GM06990 (cell line): Measurements from ENCODE around the gene COMMD9.
A peak's percentile ranks its signal among the peaks of the same experiment; 100 is the strongest.

ENCODE experiments used
- DNase-seq: peaks from one replicate; pipeline ENCODE4 v3.0.0-alpha.2; 2011; ENCODE audit not compliant: insufficient read length; ENCODE audit errors: extremely low read depth
- H3K27me3 ChIP-seq: replicated peaks from 2 replicates; pipeline ENCODE4 v1.6.0; 2011; ENCODE audit warnings: low read length; ENCODE audit not compliant: control insufficient read depth, insufficient read depth
- H3K36me3 ChIP-seq: 2 replicates; pipeline ENCODE4 v1.5.1; 2011; ENCODE audit warnings: low read length; ENCODE audit not compliant: control insufficient read depth, insufficient read depth
- H3K4me3 ChIP-seq: replicated peaks from 2 replicates; pipeline ENCODE4 v1.5.1; 2011; ENCODE audit warnings: low read depth, mild to moderate bottlenecking, control low read depth, low read length
- CTCF ChIP-seq: IDR thresholded peaks from 2 replicates; pipeline ENCODE4 v1.5.1; 2011; ENCODE audit warnings: low read length, control low read depth, mild to moderate bottlenecking, inconsistent platforms; ENCODE audit not compliant: insufficient read depth, poor library complexity, severe bottlenecking

Gene COMMD9

GRCh38 chr11:36261094-36261493 is 28.1 kb downstream of the COMMD9 start:
- no peak for DNase-seq
- no peak for TF ChIP-seq CTCF
- H3K27me3 ChIP-seq: no peaks in the 10 kb centered on the region; the same call in none of the 2 replicates
- H3K36me3 ChIP-seq: no peaks in the 10 kb centered on the region
- H3K4me3 ChIP-seq: no peak overlapping the region

- no peak overlapping the region for H3K4me3 ChIP-seq
- no peaks in the 10 kb centered on the region; the same call in none of the 2 replicates for H3K27me3 ChIP-seq
- peak; percentile 63 for TF ChIP-seq CTCF
- peak; percentile 24 for DNase-seq
- H3K36me3 ChIP-seq: no peaks in the 10 kb centered on the region
These were observed 30.4 kb downstream of the COMMD9 start for GRCh38 chr11:36258730-36259360.

GRCh38 chr11:36257351-36257750 is 31.9 kb downstream of the COMMD9 start:
- no peak overlapping the region for H3K4me3 ChIP-seq
- TF ChIP-seq CTCF: no peak
- no peak for DNase-seq

GRCh38 chr11:36254713-36255112 is 34.5 kb downstream of the COMMD9 start:
- no peak for DNase-seq
- no peaks in the 10 kb centered on the region for H3K27me3 ChIP-seq
- no peak for TF ChIP-seq CTCF

More at GRCh38 chr11:36257351-36257750, 31.9 kb downstream of the COMMD9 start:
- Histone ChIP-seq H3K27me3 (no peaks in the 10 kb centered on the region; the same call in 1 of the 2 replicates), H3K36me3 (no peaks in the 10 kb centered on the region)

GRCh38 chr11:36253238-36253637 is 36.0 kb downstream of the COMMD9 start:
- TF ChIP-seq CTCF: no peak
- Histone ChIP-seq H3K36me3 (no peaks in the 10 kb centered on the region), H3K4me3 (no peak overlapping the region), H3K27me3 (no peaks in the 10 kb centered on the region; the same call in 1 of the 2 replicates)
- no peak for DNase-seq

More at GRCh38 chr11:36254713-36255112, 34.5 kb downstream of the COMMD9 start:
- no peaks in the 10 kb centered on the region for H3K36me3 ChIP-seq
- H3K4me3 ChIP-seq: no peak overlapping the region
